Upper lobe of left lung (tissue), 4 donors: Measurements from ENCODE around the gene LAMP2.

Experiments used
- CTCF ChIP-seq, 6 experiments: fragments of 450-650 bp in 4 of 6; fragments of 200-600 bp in 2 of 6; sonication (generic) in 2 of 6; IDR thresholded peaks; one replicate each; pipeline ENCODE4 v1.5.1; 2016 to 2019; ENCODE audit warnings: antibody characterized with exemption in 6 of 6
- EP300 ChIP-seq, 4 donors: sonication (generic); formaldehyde crosslinking; IDR thresholded peaks; one replicate each; pipeline ENCODE4 v1.5.1; 2017; ENCODE audit warnings: antibody characterized with exemption in 4 of 4, control low read depth in 2 of 4
- POLR2A ChIP-seq, 4 donors: fragments of 450-650 bp; IDR thresholded peaks; one replicate each; pipeline ENCODE4 v1.5.1; 2016 to 2017; ENCODE audit warnings: antibody characterized with exemption in 4 of 4, mild to moderate bottlenecking in 2 of 4

GRCh38 chrX:120485315-120485637, 16.2 kb upstream of the LAMP2 start:
- TF ChIP-seq CTCF (IDR thresholded peaks at IDR 0.05) = no peak
- no peak for TF ChIP-seq POLR2A (IDR thresholded peaks at IDR 0.05)
- TF ChIP-seq EP300 (IDR thresholded peaks at IDR 0.05) = no peak
